Ovary (tissue), 3 donors: Measurements from ENCODE around the gene PCDH15.

ENCODE experiments used
- CTCF ChIP-seq, 3 donors: fragments of 450-650 bp in 2 of 3; fragments of 200-600 bp in 1 of 3; IDR thresholded peaks; one replicate each; pipeline versions ENCODE4 v1.5.1 to v1.8.0; 2016 to 2022; ENCODE audit warnings: antibody characterized with exemption in 3 of 3, mild to moderate bottlenecking in 1 of 3
- POLR2A ChIP-seq: fragments of 450-650 bp; IDR thresholded peaks from one replicate; pipeline ENCODE4 v1.6.1; 2017; ENCODE audit warnings: antibody characterized with exemption, mild to moderate bottlenecking, moderate library complexity
- donor health status: DM: no; HTN: no; CAD: no.

GRCh38 chr10:54063514-54063913, 737.5 kb downstream of the PCDH15 start:
- TF ChIP-seq CTCF (IDR thresholded peaks at IDR 0.05) (no peak), POLR2A (no peak)
